Measurements from ENCODE around the gene PRKG1.

Gene PRKG1

DNA sequence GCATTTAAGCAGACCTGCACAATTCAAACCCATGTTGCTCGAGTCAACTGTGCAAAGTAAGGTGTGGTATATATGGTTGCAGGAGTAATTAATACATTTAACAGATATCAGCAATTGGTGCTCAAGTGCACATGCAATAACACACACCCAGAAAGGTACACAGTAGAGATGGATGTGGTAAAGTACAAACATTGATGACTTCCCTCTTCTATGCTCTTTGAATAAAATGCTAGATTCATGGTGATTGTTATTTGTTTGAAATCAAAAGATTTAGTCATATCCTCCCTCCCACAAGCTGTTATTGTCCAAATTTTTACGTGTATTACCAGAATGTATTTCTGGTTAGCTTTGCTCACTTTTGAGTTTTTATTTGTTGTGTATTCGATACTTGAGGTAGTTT is 887.1 kb downstream of the PRKG1 start:
- no peak overlapping the region for H3K4me3 ChIP-seq (ENCODE audit: low read depth, low read length)
- TF ChIP-seq CTCF (IDR thresholded peaks at IDR 0.05; ENCODE audit: insufficient read depth, low read depth, low read length, missing control alignments), result no peak
- no peak for DNase-seq (ENCODE audit: low read depth)

DNA sequence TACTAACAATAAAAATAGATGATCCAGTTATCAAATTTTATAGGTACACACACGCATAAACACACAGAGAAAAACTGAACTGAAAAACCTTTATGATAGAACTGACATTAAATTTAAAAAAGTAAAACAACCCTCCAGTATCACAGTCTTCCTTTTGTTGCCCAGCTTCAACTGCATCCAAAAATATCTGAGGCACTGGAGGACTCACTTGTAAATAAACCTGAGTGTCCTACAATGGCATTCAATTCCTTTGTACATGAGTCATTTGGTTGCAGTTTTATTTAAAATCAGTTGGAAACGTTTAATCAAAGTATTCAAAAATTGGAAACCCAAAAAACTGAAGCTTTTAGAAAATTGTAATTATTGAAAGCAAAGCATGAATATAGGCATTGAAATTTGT is 890.3 kb downstream of the PRKG1 start:
- no peak overlapping the region for H3K4me3 ChIP-seq (ENCODE audit: low read depth, low read length)
- no peak for DNase-seq (ENCODE audit: low read depth)
- no peak for TF ChIP-seq CTCF (IDR thresholded peaks at IDR 0.05; ENCODE audit: insufficient read depth, low read depth, low read length, missing control alignments)

DNA sequence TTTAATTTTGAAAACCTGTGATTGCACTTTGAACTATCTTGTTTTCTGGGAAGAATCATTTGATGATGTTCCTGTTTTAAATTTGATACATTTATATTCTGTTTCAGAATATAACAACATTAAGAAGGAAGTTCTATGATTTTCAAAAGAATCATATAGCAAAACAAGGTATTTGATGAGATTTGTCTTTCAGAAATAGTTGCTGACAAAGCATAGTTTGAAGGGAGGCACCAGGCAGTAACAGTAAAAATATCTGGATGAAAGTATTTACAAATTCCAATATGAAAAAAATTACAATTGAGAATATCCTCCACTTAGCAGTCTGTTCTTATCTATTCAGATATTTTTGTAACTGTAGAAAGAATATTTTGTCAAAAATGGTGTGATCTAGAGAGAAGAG is 891.2 kb downstream of the PRKG1 start:
- no peak overlapping the region for H3K4me3 ChIP-seq (ENCODE audit: low read depth, low read length)
- TF ChIP-seq CTCF (IDR thresholded peaks at IDR 0.05; ENCODE audit: insufficient read depth, low read depth, low read length, missing control alignments), result no peak
- no peak for DNase-seq (ENCODE audit: low read depth)

DNA sequence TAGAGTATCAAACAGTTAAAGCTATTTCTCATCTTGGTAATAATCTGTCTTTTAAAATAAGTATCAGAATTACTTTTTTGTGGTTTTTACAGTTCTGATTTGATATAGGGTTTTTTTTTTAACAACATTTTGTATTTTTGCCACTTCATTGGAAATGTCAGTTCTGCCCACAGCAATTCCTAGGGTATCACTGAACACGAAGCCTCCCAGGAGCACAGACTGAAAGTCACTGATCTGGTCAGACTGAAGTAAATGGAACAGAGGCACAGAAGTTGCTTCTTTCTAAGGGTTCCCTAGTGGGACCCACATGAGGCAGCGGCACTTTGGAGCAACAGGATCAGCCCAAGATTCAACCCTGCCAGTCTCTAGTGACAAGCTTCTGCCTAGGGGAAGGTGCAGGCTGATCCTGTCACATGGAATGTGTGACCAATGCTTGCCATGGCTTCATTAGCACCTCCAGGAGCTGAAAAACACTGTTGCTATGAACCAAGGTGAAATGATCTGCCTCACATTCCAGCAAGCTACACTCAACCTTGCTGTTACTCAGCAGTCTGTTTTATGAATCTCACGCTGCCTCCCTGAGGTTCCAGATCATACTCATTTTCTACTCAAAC is 898.6 kb downstream of the PRKG1 start:
- no peak overlapping the region for H3K4me3 ChIP-seq (ENCODE audit: low read depth, low read length)
- DNase-seq (ENCODE audit: low read depth), result no peak
- no peak for TF ChIP-seq CTCF (IDR thresholded peaks at IDR 0.05; ENCODE audit: insufficient read depth, low read depth, low read length, missing control alignments)

- no peak for TF ChIP-seq CTCF (IDR thresholded peaks at IDR 0.05; ENCODE audit: insufficient read depth, low read depth, low read length, missing control alignments)
- DNase-seq (ENCODE audit: low read depth), result no peak
- H3K4me3 ChIP-seq (ENCODE audit: low read depth, low read length), result no peak overlapping the region
Measured at GRCh38 chr10:51980752-51981151, 906.5 kb downstream of the PRKG1 start.

DNA sequence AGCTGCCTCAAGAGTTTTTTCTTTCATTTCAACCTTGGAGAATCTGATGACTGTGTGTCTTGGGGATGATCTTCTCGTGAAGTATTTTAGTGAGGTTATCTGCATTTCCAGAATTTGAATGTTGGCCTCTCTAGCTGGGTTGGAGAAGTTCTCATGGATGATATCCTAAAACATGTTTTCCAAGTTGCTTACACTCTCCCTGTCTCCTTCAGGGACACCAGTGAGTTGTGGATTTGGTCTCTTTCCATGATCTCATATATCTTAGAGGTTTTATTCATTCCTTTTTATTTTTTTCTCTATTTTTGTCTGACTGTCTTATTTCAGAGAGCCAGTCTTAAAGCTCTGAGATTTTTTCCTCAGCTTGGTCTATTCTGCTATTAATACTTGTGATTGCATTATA is 907.4 kb downstream of the PRKG1 start:
- DNase-seq (ENCODE audit: low read depth), result no peak
- TF ChIP-seq CTCF (IDR thresholded peaks at IDR 0.05; ENCODE audit: insufficient read depth, low read depth, low read length, missing control alignments), result no peak
- no peak overlapping the region for H3K4me3 ChIP-seq (ENCODE audit: low read depth, low read length)

- TF ChIP-seq CTCF (IDR thresholded peaks at IDR 0.05; ENCODE audit: insufficient read depth, low read depth, low read length, missing control alignments), result no peak
- no peak overlapping the region for H3K4me3 ChIP-seq (ENCODE audit: low read depth, low read length)
- no peak for DNase-seq (ENCODE audit: low read depth)
Measured at GRCh38 chr10:51983481-51983880, 909.2 kb downstream of the PRKG1 start.
